CD14-positive monocyte (primary cell): ENCODE results near the gene FAM53B. TPM values are rescaled to one million over a fixed set of nuclear protein-coding genes. Genes with fewer than 3 reads are reported as not detected.

ENCODE experiments used
- DNase-seq, 3 donors: peaks; one replicate each; pipeline ENCODE4 v3.0.0-alpha.2; 2011 to 2022
- H2AFZ ChIP-seq: 2 replicates; pipeline ENCODE4 v1.6.0; 2012; ENCODE audit warnings: mild to moderate bottlenecking, low read depth, low read length, inconsistent platforms; ENCODE audit not compliant: insufficient read depth, poor library complexity, severe bottlenecking
- H3K27ac ChIP-seq, 2 donors: 1 replicate in 1 of 2; 2 replicates in 1 of 2; pipeline ENCODE4 v1.5.1; 2012 to 2013; ENCODE audit warnings: low read length in 2 of 2, control low read depth in 1 of 2, inconsistent platforms in 1 of 2, low read depth in 1 of 2, mild to moderate bottlenecking in 1 of 2
- H3K27me3 ChIP-seq, 2 donors: one replicate each; pipeline versions ENCODE4 v1.6.0 to v1.6.1; 2011 to 2013; ENCODE audit warnings: low read length in 2 of 2; ENCODE audit not compliant: control insufficient read depth in 2 of 2, insufficient read depth in 2 of 2
- H3K36me3 ChIP-seq, 2 donors: replicated peaks in 1 of 2; 1 replicate in 1 of 2; 2 replicates in 1 of 2; pipeline versions ENCODE4 v1.5.1 to v1.6.1; 2012 to 2013; ENCODE audit warnings: low read length in 2 of 2, control low read depth in 1 of 2, inconsistent platforms in 1 of 2, mild to moderate bottlenecking in 1 of 2; ENCODE audit not compliant: insufficient read depth in 2 of 2, control insufficient read depth in 1 of 2
- H3K4me1 ChIP-seq, 2 donors: 1 replicate in 1 of 2; 2 replicates in 1 of 2; pipeline versions ENCODE4 v1.5.1 to v1.6.1; 2012 to 2013; ENCODE audit warnings: low read length in 2 of 2, control low read depth in 1 of 2, inconsistent platforms in 1 of 2, mild to moderate bottlenecking in 1 of 2, moderate library complexity in 1 of 2; ENCODE audit not compliant: insufficient read depth in 2 of 2, control insufficient read depth in 1 of 2
- H3K4me2 ChIP-seq: replicated peaks from 2 replicates; pipeline ENCODE3; 2012; ENCODE audit warnings: low read length, moderate library complexity, mild to moderate bottlenecking; ENCODE audit not compliant: poor library complexity, severe bottlenecking; ENCODE audit errors: extremely low read depth
- H3K4me3 ChIP-seq, 3 experiments: fragments of 200-600 bp in 1 of 3; sonication (generic) in 1 of 3; replicated peaks in 1 of 3; 1 replicate in 2 of 3; 2 replicates in 1 of 3; pipeline ENCODE4 v1.5.1; 2011 to 2013; ENCODE audit warnings: low read length in 3 of 3, mild to moderate bottlenecking in 3 of 3, control low read depth in 2 of 3, low read depth in 2 of 3, inconsistent platforms in 1 of 3, moderate library complexity in 1 of 3
- H3K79me2 ChIP-seq: 2 replicates; pipeline ENCODE4 v1.6.0; 2012; ENCODE audit warnings: mild to moderate bottlenecking, control low read depth, inconsistent platforms, low read length, moderate library complexity; ENCODE audit not compliant: insufficient read depth
- H3K9ac ChIP-seq: 2 replicates; pipeline ENCODE4 v1.6.0; 2017; ENCODE audit warnings: low read length, mild to moderate bottlenecking; ENCODE audit not compliant: insufficient read depth, poor library complexity, severe bottlenecking
- H3K9me3 ChIP-seq, 2 donors: replicated peaks in 1 of 2; 1 replicate in 1 of 2; 2 replicates in 1 of 2; pipeline versions ENCODE4 v1.5.1 to v1.6.1; 2012 to 2013; ENCODE audit warnings: low read length in 2 of 2, control low read depth in 1 of 2; ENCODE audit not compliant: control insufficient read depth in 1 of 2, insufficient read depth in 1 of 2
- H4K20me1 ChIP-seq: 2 replicates; pipeline ENCODE4 v1.6.0; 2012; ENCODE audit warnings: mild to moderate bottlenecking, low read length, control low read depth, moderate library complexity; ENCODE audit not compliant: insufficient read depth
- H3K27ac Mint-ChIP-seq, 7 donors: one replicate each; pipeline ENCODE4 v1.8.0; 2020; ENCODE audit warnings: mild to moderate bottlenecking in 7 of 7, mixed read lengths in 7 of 7, moderate library complexity in 6 of 7, inconsistent platforms in 2 of 7
- H3K27me3 Mint-ChIP-seq, 3 donors: one replicate each; pipeline ENCODE4 v1.8.0; 2021 to 2022; ENCODE audit warnings: low read depth in 3 of 3, mild to moderate bottlenecking in 3 of 3, mixed read lengths in 3 of 3, moderate library complexity in 3 of 3, inconsistent platforms in 1 of 3
- H3K36me3 Mint-ChIP-seq, 2 donors: one replicate each; pipeline ENCODE4 v1.8.0; 2020; ENCODE audit warnings: mixed read lengths in 2 of 2, inconsistent platforms in 1 of 2, mild to moderate bottlenecking in 1 of 2
- H3K4me1 Mint-ChIP-seq: one replicate; pipeline ENCODE4 v1.8.0; 2020; ENCODE audit warnings: mild to moderate bottlenecking, mixed read lengths
- H3K4me3 Mint-ChIP-seq, 2 donors: one replicate each; pipeline ENCODE4 v1.8.0; 2020; ENCODE audit warnings: mild to moderate bottlenecking in 2 of 2, mixed read lengths in 2 of 2, moderate library complexity in 1 of 2
- H3K9me3 Mint-ChIP-seq, 7 donors: one replicate each; pipeline ENCODE4 v1.8.0; 2020 to 2022; ENCODE audit warnings: mixed read lengths in 7 of 7, mild to moderate bottlenecking in 6 of 7, moderate library complexity in 6 of 7, inconsistent platforms in 2 of 7
- WGBS: methylation state at CpG from one replicate; pipeline ENCODE4 v1.1.5; 2013; ENCODE audit warnings: missing lambda C conversion rate; ENCODE audit not compliant: insufficient coverage; 5-methylcytosine and 5-hydroxymethylcytosine counted together
- intact Hi-C, 2 donors: fragments of 100-400 bp; cut with micrococcal nuclease; formaldehyde crosslinking; loops; one replicate each; pipeline versions ENCODE4 v1.15.0 to v1.15.1; 2023
- polyA plus RNA-seq, 3 donors: library from polyadenylated mRNA; depleted of rRNA in 1 of 3; unstranded in 2 of 3; stranded (reverse) in 1 of 3; fragments of 300-500 nt in 2 of 3; fragments of >200 nt in 1 of 3; fragmentation: Illumina TruSeq in 2 of 3; gene quantifications; 1 replicate in 2 of 3; 2 replicates in 1 of 3; pipeline ENCODE4 v1.2.3, GENCODE V29; 2012 to 2021
- TF ChIP-seq, protein P1 (sequence below): fragments of 200-600 bp; IDR thresholded peaks from one replicate; pipeline ENCODE4 v1.8.0; 2022; ENCODE audit warnings: antibody characterized with exemption, mild to moderate bottlenecking

The FAM53B gene
- polyA plus RNA-seq, 3 donors = 5.8 to 23.3 (median 12.6) TPM

DNA sequence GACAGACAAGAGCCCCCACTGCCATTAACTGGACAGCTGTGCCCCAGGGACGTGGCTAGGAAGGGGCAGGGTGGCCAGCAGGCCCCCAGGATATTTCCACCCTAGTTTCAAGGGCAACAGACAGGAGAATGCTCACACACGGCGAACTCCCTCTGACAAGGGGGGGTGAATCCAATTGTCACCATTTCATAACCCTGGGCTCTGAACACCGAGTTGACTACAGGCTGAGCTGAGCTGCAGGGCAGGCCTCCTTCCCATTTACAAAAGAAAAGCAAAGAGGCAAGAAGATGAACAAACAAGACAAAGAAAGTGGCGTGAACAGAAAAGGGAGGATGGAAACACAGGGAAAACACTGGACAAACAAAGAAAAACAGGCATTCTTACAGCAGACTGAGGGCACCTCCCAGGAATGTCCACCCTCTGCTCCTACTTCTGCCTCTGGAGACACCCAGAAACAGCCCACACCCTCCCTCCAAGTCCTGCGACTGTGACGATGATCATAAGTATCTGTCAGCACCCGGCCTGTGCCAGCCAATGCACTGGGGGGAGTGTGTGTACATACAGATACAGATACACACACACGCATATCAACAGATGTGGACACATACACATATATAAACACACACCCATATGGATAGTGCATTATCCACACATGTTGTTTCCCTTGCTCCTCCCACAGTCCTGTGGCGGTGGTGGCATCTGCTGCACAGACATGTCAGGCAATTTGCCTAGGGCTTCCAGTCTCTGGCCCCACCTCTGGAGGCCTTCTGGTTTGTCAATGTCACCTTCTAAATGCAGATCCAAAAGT is 66.2 kb downstream of the FAM53B start:
- H3K4me1 ChIP-seq = peaks cover 72 to 86% of the 10 kb centered on the region in 2 donors
- H2AFZ ChIP-seq = peak overlapping the region; percentile 1
- no peaks in the 10 kb centered on the region for H3K9me3 ChIP-seq
- H3K4me3 Mint-ChIP-seq = peak overlapping the region; percentile 15 to 43
- intact Hi-C loops = no loop called here
- H3K4me2 ChIP-seq = peak overlapping the region; percentile 12
- H3K27ac ChIP-seq = peak overlapping the region; percentile 99
- DNase-seq = no peak
- H3K4me3 ChIP-seq = peak overlapping the region in 1 of 3 experiments; percentile 42
- peaks cover 33 to 60% of the 10 kb centered on the region in 2 donors for H3K36me3 ChIP-seq
- H3K9ac ChIP-seq = peak overlapping the region; percentile 49
- peaks cover 0 to 3% (median 0%) of the 10 kb centered on the region in 3 donors for H3K27me3 Mint-ChIP-seq
- peaks cover 0 to 2% (median 0%) of the 10 kb centered on the region in 7 donors for H3K9me3 Mint-ChIP-seq
- WGBS = 53% methylated on average over 3 of the region's 10 CpGs
- H3K27ac Mint-ChIP-seq = peak overlapping the region; percentile 86 to 98 (median 94)
- H4K20me1 ChIP-seq = peaks cover 25% of the 10 kb centered on the region
- TF ChIP-seq, protein P1, sequence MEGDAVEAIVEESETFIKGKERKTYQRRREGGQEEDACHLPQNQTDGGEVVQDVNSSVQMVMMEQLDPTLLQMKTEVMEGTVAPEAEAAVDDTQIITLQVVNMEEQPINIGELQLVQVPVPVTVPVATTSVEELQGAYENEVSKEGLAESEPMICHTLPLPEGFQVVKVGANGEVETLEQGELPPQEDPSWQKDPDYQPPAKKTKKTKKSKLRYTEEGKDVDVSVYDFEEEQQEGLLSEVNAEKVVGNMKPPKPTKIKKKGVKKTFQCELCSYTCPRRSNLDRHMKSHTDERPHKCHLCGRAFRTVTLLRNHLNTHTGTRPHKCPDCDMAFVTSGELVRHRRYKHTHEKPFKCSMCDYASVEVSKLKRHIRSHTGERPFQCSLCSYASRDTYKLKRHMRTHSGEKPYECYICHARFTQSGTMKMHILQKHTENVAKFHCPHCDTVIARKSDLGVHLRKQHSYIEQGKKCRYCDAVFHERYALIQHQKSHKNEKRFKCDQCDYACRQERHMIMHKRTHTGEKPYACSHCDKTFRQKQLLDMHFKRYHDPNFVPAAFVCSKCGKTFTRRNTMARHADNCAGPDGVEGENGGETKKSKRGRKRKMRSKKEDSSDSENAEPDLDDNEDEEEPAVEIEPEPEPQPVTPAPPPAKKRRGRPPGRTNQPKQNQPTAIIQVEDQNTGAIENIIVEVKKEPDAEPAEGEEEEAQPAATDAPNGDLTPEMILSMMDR = no peak
- peaks cover 73 to 93% of the 10 kb centered on the region in 2 donors for H3K36me3 Mint-ChIP-seq
- H3K4me1 Mint-ChIP-seq = peaks cover 82% of the 10 kb centered on the region
- peaks cover 97% of the 10 kb centered on the region for H3K79me2 ChIP-seq
- H3K27me3 ChIP-seq = no peaks in the 10 kb centered on the region

DNA sequence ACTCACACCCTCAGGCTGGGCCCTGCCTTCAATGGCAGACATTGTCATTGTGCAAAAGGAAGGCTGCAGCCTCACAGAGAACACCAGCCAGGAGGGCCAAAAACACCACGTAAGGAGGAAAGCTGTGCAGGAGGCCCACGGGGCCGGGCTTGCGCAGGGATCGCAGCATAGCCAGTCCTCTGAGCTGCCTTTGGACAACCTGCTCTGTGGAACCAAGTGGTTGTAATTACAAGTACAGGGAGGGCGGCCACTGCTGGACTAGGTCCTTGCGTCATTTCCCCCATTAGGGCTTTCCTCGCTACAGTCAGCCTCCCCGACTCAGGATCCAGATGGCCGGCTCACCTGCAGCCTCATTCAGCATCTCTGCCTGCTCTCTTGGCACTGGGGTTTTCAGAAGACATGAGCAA is 66.9 kb downstream of the FAM53B start:
- peak overlapping the region; percentile 1 for H2AFZ ChIP-seq
- peaks cover 70 to 86% of the 10 kb centered on the region in 2 donors for H3K4me1 ChIP-seq
- Mint-ChIP-seq H3K9me3 (peaks cover 0 to 2% (median 0%) of the 10 kb centered on the region in 7 donors), H3K27me3 (peaks cover 0 to 3% (median 0%) of the 10 kb centered on the region in 3 donors), H3K27ac (peak overlapping the region; percentile 86 to 98 (median 94)), H3K4me1 (peaks cover 82% of the 10 kb centered on the region), H3K4me3 (peak overlapping the region in 1 of 2 donors; percentile 43), H3K36me3 (peaks cover 77 to 95% of the 10 kb centered on the region in 2 donors)
- TF ChIP-seq, protein P1 = no peak
- H3K27me3 ChIP-seq = no peaks in the 10 kb centered on the region
- peak overlapping the region; percentile 49 for H3K9ac ChIP-seq
- peak overlapping the region in 1 of 3 experiments; percentile 42 for H3K4me3 ChIP-seq
- H3K27ac ChIP-seq = peak overlapping the region; percentile 99
- peak; percentile 48 to 63 (median 57) for DNase-seq
- WGBS = 39% methylated on average over 10 of the region's 10 CpGs
- peaks cover 97% of the 10 kb centered on the region for H3K79me2 ChIP-seq
- peak overlapping the region; percentile 12 for H3K4me2 ChIP-seq
- no peaks in the 10 kb centered on the region for H3K9me3 ChIP-seq
- intact Hi-C loops = no loop called here
- H4K20me1 ChIP-seq = peaks cover 32% of the 10 kb centered on the region
- peaks cover 33 to 59% of the 10 kb centered on the region in 2 donors for H3K36me3 ChIP-seq
